Measurements from ENCODE around the gene FAM76A.

DNA sequence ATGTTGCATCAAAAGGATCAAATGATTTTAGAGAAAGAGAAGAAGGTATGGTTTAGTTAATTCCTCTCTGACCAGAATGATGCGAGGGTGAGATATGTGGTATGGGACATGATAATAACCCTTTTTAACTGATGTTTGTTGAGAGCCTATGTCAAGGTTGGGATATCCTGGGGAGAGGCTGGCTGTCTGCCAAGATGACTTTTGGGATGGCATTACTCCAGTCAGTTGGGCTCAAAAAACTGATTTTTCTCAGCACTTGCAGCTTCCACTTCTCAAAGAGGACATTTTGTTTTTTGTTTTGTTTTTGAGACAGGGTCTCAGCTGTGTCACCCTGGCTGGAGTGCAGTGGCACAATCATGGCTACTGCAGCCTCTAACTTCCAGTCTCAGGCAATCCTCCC, 29.5 kb downstream of the FAM76A start:
- TF ChIP-seq CTCF (IDR thresholded peaks at IDR 0.05) (no peak), POLR2A (IDR thresholded peaks at IDR 0.05) (no peak)

Data from lower leg skin (tissue), 3 donors.